GM12872 (cell line): Measurements from ENCODE around the gene PRPH2.

Source experiments
- CTCF ChIP-seq: IDR thresholded peaks from 3 replicates; pipeline ENCODE4 v1.5.1; 2011; ENCODE audit warnings: low read depth, mild to moderate bottlenecking, low read length, moderate library complexity; ENCODE audit not compliant: insufficient read depth

Gene PRPH2

GRCh38 chr6:42762426-42762859, 40.0 kb upstream of the PRPH2 start:
- TF ChIP-seq CTCF: no peak

GRCh38 chr6:42761287-42762067, 39.1 kb upstream of the PRPH2 start:
- TF ChIP-seq CTCF: no peak

- TF ChIP-seq CTCF: no peak
Measured at GRCh38 chr6:42758756-42759430, 36.5 kb upstream of the PRPH2 start.

- no peak for TF ChIP-seq CTCF
Measured at GRCh38 chr6:42756722-42757121, 34.3 kb upstream of the PRPH2 start.

GRCh38 chr6:42754759-42755158, 32.4 kb upstream of the PRPH2 start:
- TF ChIP-seq CTCF: no peak

GRCh38 chr6:42751055-42751454, 28.7 kb upstream of the PRPH2 start:
- no peak for TF ChIP-seq CTCF

- no peak for TF ChIP-seq CTCF
Measured at GRCh38 chr6:42748203-42748898, 26.0 kb upstream of the PRPH2 start.
